OCI-LY3 (cell line): ENCODE data around the gene CORT.
"Not testable (repeated sequence)": the region's sequence is repeated elsewhere in the genome, so short reads cannot be mapped to it uniquely, and the experiment has no call there.

ENCODE experiments used
- H2AFZ ChIP-seq: fragments of 200-600, 300-600 bp; shearing (Covaris generic); 2 replicates; pipeline ENCODE4 v1.6.0; 2014; ENCODE audit warnings: antibody characterized with exemption, low read depth, low read length
- H3K27ac ChIP-seq: fragments of 200-600, 300-600 bp; sonication (generic); 2 replicates; pipeline ENCODE4 v1.5.1; 2014; ENCODE audit warnings: mild to moderate bottlenecking, low read length, moderate library complexity, mixed read lengths
- H3K27me3 ChIP-seq: fragments of 200-600, 300-600 bp; sonication (generic); 2 replicates; pipeline ENCODE4 v1.6.1; 2014; ENCODE audit warnings: low read depth, low read length, mixed read lengths
- H3K36me3 ChIP-seq: fragments of 200-600, 300-600 bp; sonication (generic); replicated peaks from 2 replicates; pipeline ENCODE3; 2014; ENCODE audit warnings: low read depth, low read length, mixed read lengths
- H3K4me1 ChIP-seq: fragments of 300-600, 200-600 bp; sonication (generic); 2 replicates; pipeline ENCODE4 v1.6.1; 2014; ENCODE audit warnings: low read length, mixed read lengths
- H3K4me2 ChIP-seq: fragments of 200-600, 300-600 bp; sonication (generic); 2 replicates; pipeline ENCODE4 v1.6.1; 2014; ENCODE audit warnings: low read length, mixed read lengths
- H3K4me3 ChIP-seq: fragments of 300-600, 200-600 bp; sonication (generic); 2 replicates; pipeline ENCODE4 v1.5.1; 2014; ENCODE audit warnings: antibody characterized with exemption, mild to moderate bottlenecking, low read length, moderate library complexity
- H3K79me2 ChIP-seq: fragments of 300-600, 200-600 bp; shearing (Covaris generic); 2 replicates; pipeline ENCODE4 v1.6.1; 2014; ENCODE audit warnings: mild to moderate bottlenecking, low read length, mixed read lengths
- H3K9ac ChIP-seq: fragments of 300-600, 200-600 bp; shearing (Covaris generic); 2 replicates; pipeline ENCODE4 v1.6.0; 2014; ENCODE audit warnings: mild to moderate bottlenecking, low read length, moderate library complexity
- H3K9me3 ChIP-seq: fragments of 200-600, 300-600 bp; shearing (Covaris generic); 2 replicates; pipeline ENCODE4 v1.6.1; 2014; ENCODE audit warnings: low read length, mixed read lengths; ENCODE audit not compliant: insufficient read depth
- H4K20me1 ChIP-seq: fragments of 200-600, 300-600 bp; sonication (generic); 2 replicates; pipeline ENCODE4 v1.6.1; 2016; ENCODE audit warnings: low read length, mixed read lengths; ENCODE audit not compliant: insufficient read depth
- CTCF ChIP-seq: fragments of 200-600, 300-600 bp; sonication (generic); IDR thresholded peaks from 2 replicates; pipeline ENCODE4 v1.5.1; 2014; ENCODE audit warnings: antibody characterized with exemption, low read length, low read depth
- EZH2phosphoT487 ChIP-seq: fragments of 200-600 bp; shearing (Covaris generic); IDR thresholded peaks from 2 replicates; pipeline ENCODE4 v1.6.1; 2018; ENCODE audit warnings: antibody characterized with exemption, mixed run types, low read depth

Gene CORT

GRCh38 chr1:10415211-10415930, 34.5 kb upstream of the CORT start:
- Histone ChIP-seq H3K27me3 (no peaks in the 10 kb centered on the region), H3K4me2 (no peak overlapping the region), H4K20me1 (no peaks in the 10 kb centered on the region), H3K79me2 (no peaks in the 10 kb centered on the region), H3K9me3 (no peaks in the 10 kb centered on the region), H3K4me3 (no peak overlapping the region), H2AFZ (no peak overlapping the region), H3K4me1 (no peaks in the 10 kb centered on the region), H3K36me3 (peaks cover 19% of the 10 kb centered on the region), H3K27ac (no peak overlapping the region), H3K9ac (no peak overlapping the region)
- TF ChIP-seq CTCF = no peak
- no peak for TF ChIP-seq EZH2phosphoT487

GRCh38 chr1:10415967-10416366, 33.9 kb upstream of the CORT start:
- H4K20me1 ChIP-seq, H3K4me2 ChIP-seq, H3K9ac ChIP-seq, H3K4me3 ChIP-seq, H3K27ac ChIP-seq, H3K4me1 ChIP-seq, H3K9me3 ChIP-seq, H3K79me2 ChIP-seq, H2AFZ ChIP-seq, H3K27me3 ChIP-seq: not testable (repeated sequence)
- H3K36me3 ChIP-seq = peaks cover 19% of the 10 kb centered on the region

GRCh38 chr1:10418741-10419140, 31.1 kb upstream of the CORT start:
- not testable (repeated sequence) for H3K27me3 ChIP-seq, H3K36me3 ChIP-seq, H3K27ac ChIP-seq, H3K9ac ChIP-seq, H3K79me2 ChIP-seq, H3K9me3 ChIP-seq, H4K20me1 ChIP-seq, H3K4me3 ChIP-seq, H2AFZ ChIP-seq, H3K4me1 ChIP-seq, H3K4me2 ChIP-seq

DNA sequence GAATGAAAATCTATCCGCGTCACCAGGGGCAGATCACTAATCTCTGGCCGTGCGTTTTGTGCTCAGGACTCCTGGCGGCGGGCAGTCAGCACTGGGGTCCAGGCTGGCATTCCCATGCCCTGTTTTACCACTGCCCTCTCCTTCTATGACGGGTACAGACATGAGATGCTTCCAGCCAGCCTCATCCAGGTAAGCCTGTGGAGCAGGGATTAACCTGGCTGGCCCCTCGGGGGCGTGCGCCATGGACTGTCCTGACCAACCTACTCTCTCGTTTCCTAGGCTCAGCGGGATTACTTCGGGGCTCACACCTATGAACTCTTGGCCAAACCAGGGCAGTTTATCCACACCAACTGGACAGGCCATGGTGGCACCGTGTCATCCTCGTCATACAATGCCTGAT, 30.5 kb upstream of the CORT start:
- no peak overlapping the region for H3K4me3 ChIP-seq
- no peaks in the 10 kb centered on the region for H3K4me1 ChIP-seq
- no peak overlapping the region for H3K27ac ChIP-seq
- H3K27me3 ChIP-seq = no peaks in the 10 kb centered on the region
- H3K79me2 ChIP-seq = no peaks in the 10 kb centered on the region
- H3K4me2 ChIP-seq = no peak overlapping the region
- no peaks in the 10 kb centered on the region for H4K20me1 ChIP-seq
- peaks cover 8% of the 10 kb centered on the region for H3K36me3 ChIP-seq
- H3K9me3 ChIP-seq = no peaks in the 10 kb centered on the region
- TF ChIP-seq CTCF = no peak
- no peak for TF ChIP-seq EZH2phosphoT487
- no peak overlapping the region for H2AFZ ChIP-seq
- H3K9ac ChIP-seq = no peak overlapping the region

- no peak overlapping the region for H3K4me3 ChIP-seq
- H3K9ac ChIP-seq = no peak overlapping the region
- TF ChIP-seq EZH2phosphoT487 (no peak), CTCF (no peak)
- no peaks in the 10 kb centered on the region for H3K79me2 ChIP-seq
- no peaks in the 10 kb centered on the region for H3K9me3 ChIP-seq
- H2AFZ ChIP-seq = no peak overlapping the region
- H3K27ac ChIP-seq = no peak overlapping the region
- peaks cover 8% of the 10 kb centered on the region for H3K36me3 ChIP-seq
- H4K20me1 ChIP-seq = no peaks in the 10 kb centered on the region
- no peaks in the 10 kb centered on the region for H3K4me1 ChIP-seq
- H3K27me3 ChIP-seq = no peaks in the 10 kb centered on the region
- H3K4me2 ChIP-seq = no peak overlapping the region
Observed at GRCh38 chr1:10421637-10422036, 28.2 kb upstream of the CORT start.
